ENCODE measurements around the gene LCP2.

GRCh38 chr5:170285181-170285580 lies 12.4 kb downstream of the LCP2 start:
- no peak for TF ChIP-seq CTCF (IDR thresholded peaks at IDR 0.05; ENCODE audit: extremely low read depth in 1 of 2, insufficient read depth in 1 of 2, low read depth in 1 of 2, low read length in 2 of 2)
- no peak for TF ChIP-seq POLR2A (IDR thresholded peaks at IDR 0.05; ENCODE audit: low read depth, low read length)
- TF ChIP-seq EZH2 (IDR thresholded peaks at IDR 0.05; ENCODE audit: borderline replicate concordance, low read depth, low read length, severe bottlenecking), result no peak

Data from endothelial cell of umbilical vein (primary cell).